ENCODE measurements around the gene CDC42EP1.

DNA sequence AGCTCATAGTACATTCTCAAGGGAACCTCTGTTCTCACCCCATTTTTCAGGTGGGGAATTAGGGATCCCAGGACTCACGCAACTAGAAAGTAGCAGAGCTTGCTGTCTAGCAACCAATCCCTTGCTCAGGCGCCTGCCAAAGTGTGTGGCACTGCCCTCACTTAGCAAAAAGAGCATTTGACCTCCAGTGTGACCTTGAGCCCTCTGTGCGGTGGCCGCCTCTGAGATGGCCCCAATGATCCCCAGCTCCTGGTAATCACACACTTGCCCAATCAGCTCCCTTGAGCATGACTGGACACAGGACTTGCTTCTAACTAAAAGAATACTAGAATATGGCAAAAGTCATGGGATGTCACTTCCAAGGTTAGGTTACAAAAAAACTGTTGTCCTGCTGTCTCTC, 22.2 kb downstream of the CDC42EP1 start:
- TF ChIP-seq POLR2A (IDR thresholded peaks at IDR 0.05; ENCODE audit: low read length) (no peak), GATA1 (IDR thresholded peaks at IDR 0.05; ENCODE audit: low read depth, low read length) (no peak)

Data from erythroblast (primary cell).